Measurements from ENCODE around the gene MEF2D. TPM values are rescaled to one million over a fixed set of nuclear protein-coding genes. Genes with fewer than 3 reads are reported as not detected.

Gene MEF2D
- total RNA-seq, 1 experiment from 2014 or later: 22.3 TPM

DNA sequence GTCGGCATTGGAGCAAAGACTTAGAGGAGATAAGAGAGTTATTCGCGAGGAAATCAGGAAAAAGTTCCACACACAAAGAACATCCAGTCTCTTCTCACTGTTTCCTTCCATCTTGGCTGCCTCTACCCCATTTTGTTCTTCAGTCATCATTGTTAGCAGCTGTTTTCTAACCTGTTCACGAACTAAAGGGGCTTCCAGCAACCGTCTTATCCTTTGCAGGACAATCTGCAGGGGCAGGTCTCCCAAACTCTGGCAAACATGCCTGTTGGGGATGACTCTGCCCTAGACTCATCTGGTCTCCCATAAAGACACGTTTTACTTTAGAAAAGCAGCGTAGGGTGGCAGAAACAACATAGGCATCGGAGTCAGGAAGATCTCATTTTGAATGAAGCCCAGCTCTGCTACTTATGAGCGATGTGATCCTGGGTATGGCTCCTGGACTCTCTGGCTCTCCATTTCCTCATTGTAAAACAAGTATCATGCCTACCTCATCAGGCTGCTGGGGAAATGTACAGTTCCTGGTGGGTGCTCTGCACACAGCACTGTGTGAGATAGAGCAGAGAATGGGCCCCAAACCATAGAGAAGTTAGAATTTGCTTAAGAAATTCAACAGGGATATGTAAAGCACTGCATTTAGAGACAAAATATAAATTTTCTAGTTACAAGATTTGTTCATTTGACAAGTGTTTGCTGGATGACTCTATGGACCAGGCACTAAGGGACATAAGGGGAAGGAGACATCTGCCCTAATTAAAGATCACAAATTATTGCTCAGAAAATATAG lies 59.7 kb downstream of the MEF2D start:
- H3K9ac ChIP-seq (ENCODE audit: low read length): peak overlapping the region; percentile 27; the same call in 1 of the 2 replicates
- H2AFZ ChIP-seq (ENCODE audit: low read length): no peak overlapping the region
- H3K4me1 ChIP-seq (ENCODE audit: low read length): peaks cover 25% of the 10 kb centered on the region
- no peaks in the 10 kb centered on the region for H3K9me3 ChIP-seq (ENCODE audit: low read length)
- H3K4me3 ChIP-seq (ENCODE audit: low read length): no peak overlapping the region
- peak overlapping the region; percentile 38 for H3K4me2 ChIP-seq (ENCODE audit: low read depth, low read length, poor library complexity, severe bottlenecking)
- H3K9me2 ChIP-seq (replicated peaks; ENCODE audit: insufficient read depth, low read length): no peaks in the 10 kb centered on the region
- peak; percentile 69 for DNase-seq
- H3K36me3 ChIP-seq (ENCODE audit: insufficient read depth, low read length): no peaks in the 10 kb centered on the region
- H4K20me1 ChIP-seq (ENCODE audit: insufficient read depth, low read depth, low read length): no peaks in the 10 kb centered on the region
- no peak overlapping the region for H3K27ac ChIP-seq (ENCODE audit: low read length)
- no peaks in the 10 kb centered on the region for H3K27me3 ChIP-seq (ENCODE audit: low read length)
- no peaks in the 10 kb centered on the region for H3K79me2 ChIP-seq (ENCODE audit: low read length)

DNA sequence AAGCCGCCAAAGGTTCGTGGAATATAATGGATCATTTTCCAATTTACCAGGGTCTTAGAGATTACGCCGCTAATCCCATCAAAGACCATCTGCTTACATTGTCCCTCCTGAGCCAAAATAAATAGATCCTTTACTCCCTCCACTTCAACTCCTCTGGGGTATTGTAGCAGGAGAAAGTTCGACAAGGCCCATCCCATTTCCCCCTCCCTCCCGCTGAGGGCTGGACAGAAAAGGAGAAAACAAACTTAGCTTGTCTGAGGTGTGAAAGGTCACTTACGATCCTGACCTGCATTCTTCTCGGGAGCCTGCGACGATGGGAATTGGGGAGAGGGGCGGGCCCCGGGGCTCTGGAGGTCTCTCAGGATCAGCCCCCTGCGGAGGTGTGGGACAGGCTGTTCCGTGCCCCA lies 60.8 kb downstream of the MEF2D start:
- Histone ChIP-seq H3K9me3 (ENCODE audit: low read length) (no peaks in the 10 kb centered on the region), H3K9ac (ENCODE audit: low read length) (no peak overlapping the region), H3K79me2 (ENCODE audit: low read length) (no peaks in the 10 kb centered on the region), H4K20me1 (ENCODE audit: insufficient read depth, low read depth, low read length) (no peaks in the 10 kb centered on the region), H3K4me1 (ENCODE audit: low read length) (peaks cover 25% of the 10 kb centered on the region), H2AFZ (ENCODE audit: low read length) (no peak overlapping the region), H3K4me2 (ENCODE audit: low read depth, low read length, poor library complexity, severe bottlenecking) (no peak overlapping the region), H3K36me3 (ENCODE audit: insufficient read depth, low read length) (no peaks in the 10 kb centered on the region), H3K27me3 (ENCODE audit: low read length) (no peaks in the 10 kb centered on the region), H3K9me2 (replicated peaks; ENCODE audit: insufficient read depth, low read length) (no peaks in the 10 kb centered on the region), H3K4me3 (ENCODE audit: low read length) (no peak overlapping the region), H3K27ac (ENCODE audit: low read length) (no peak overlapping the region)
- DNase-seq: no peak

- Histone ChIP-seq H3K9ac (ENCODE audit: low read length) (no peak overlapping the region), H3K9me2 (replicated peaks; ENCODE audit: insufficient read depth, low read length) (no peaks in the 10 kb centered on the region), H3K4me2 (ENCODE audit: low read depth, low read length, poor library complexity, severe bottlenecking) (no peak overlapping the region), H4K20me1 (ENCODE audit: insufficient read depth, low read depth, low read length) (no peaks in the 10 kb centered on the region), H2AFZ (ENCODE audit: low read length) (no peak overlapping the region; the same call in 1 of the 2 replicates), H3K9me3 (ENCODE audit: low read length) (no peaks in the 10 kb centered on the region), H3K27ac (ENCODE audit: low read length) (no peak overlapping the region), H3K4me1 (ENCODE audit: low read length) (peaks cover 25% of the 10 kb centered on the region), H3K79me2 (ENCODE audit: low read length) (no peaks in the 10 kb centered on the region), H3K27me3 (ENCODE audit: low read length) (no peaks in the 10 kb centered on the region), H3K4me3 (ENCODE audit: low read length) (no peak overlapping the region), H3K36me3 (ENCODE audit: insufficient read depth, low read length) (no peaks in the 10 kb centered on the region)
- DNase-seq: no peak
Measured at GRCh38 chr1:156439036-156439776, 61.4 kb downstream of the MEF2D start.

DNA sequence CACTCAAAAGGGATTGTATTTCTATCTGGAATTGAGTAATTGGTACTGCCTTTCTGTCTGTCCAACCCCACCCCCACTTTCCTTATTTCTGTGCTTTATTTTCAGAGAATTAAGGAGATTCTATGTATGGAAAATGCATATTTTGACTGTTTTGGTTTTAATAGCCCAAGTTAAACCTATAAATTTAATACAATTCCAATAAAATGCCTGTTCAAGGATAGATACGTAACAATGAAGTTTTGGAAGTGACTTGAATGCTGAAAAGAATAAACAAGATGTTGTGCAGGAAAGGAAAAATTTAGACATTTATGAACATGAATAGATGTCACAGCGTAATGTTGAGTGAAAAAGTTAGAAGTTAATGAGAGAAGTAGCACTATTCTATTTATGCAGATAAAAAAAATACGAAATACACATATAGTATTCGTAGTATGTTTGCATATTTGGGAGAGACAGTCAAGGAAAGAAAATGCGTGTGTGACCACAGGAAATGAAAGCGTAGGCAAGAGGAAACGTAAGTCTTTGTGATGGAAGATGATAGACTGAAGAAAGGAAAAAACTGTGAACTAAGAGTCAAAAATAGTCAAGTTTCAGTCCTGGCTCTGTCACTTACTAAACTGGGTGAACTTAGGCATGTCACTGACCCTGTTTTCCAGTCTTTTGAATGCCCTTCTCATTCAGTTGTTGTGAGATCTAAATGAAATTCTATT lies 62.1 kb downstream of the MEF2D start:
- Histone ChIP-seq H3K36me3 (ENCODE audit: insufficient read depth, low read length) (no peaks in the 10 kb centered on the region), H3K27me3 (ENCODE audit: low read length) (no peaks in the 10 kb centered on the region), H3K9me2 (replicated peaks; ENCODE audit: insufficient read depth, low read length) (no peaks in the 10 kb centered on the region), H4K20me1 (ENCODE audit: insufficient read depth, low read depth, low read length) (no peaks in the 10 kb centered on the region), H3K27ac (ENCODE audit: low read length) (no peak overlapping the region), H3K4me2 (ENCODE audit: low read depth, low read length, poor library complexity, severe bottlenecking) (peak overlapping the region; percentile 13), H3K9ac (ENCODE audit: low read length) (no peak overlapping the region), H2AFZ (ENCODE audit: low read length) (no peak overlapping the region; the same call in 1 of the 2 replicates), H3K79me2 (ENCODE audit: low read length) (no peaks in the 10 kb centered on the region), H3K9me3 (ENCODE audit: low read length) (no peaks in the 10 kb centered on the region), H3K4me3 (ENCODE audit: low read length) (no peak overlapping the region), H3K4me1 (ENCODE audit: low read length) (peaks cover 26% of the 10 kb centered on the region)
- DNase-seq: no peak

DNA sequence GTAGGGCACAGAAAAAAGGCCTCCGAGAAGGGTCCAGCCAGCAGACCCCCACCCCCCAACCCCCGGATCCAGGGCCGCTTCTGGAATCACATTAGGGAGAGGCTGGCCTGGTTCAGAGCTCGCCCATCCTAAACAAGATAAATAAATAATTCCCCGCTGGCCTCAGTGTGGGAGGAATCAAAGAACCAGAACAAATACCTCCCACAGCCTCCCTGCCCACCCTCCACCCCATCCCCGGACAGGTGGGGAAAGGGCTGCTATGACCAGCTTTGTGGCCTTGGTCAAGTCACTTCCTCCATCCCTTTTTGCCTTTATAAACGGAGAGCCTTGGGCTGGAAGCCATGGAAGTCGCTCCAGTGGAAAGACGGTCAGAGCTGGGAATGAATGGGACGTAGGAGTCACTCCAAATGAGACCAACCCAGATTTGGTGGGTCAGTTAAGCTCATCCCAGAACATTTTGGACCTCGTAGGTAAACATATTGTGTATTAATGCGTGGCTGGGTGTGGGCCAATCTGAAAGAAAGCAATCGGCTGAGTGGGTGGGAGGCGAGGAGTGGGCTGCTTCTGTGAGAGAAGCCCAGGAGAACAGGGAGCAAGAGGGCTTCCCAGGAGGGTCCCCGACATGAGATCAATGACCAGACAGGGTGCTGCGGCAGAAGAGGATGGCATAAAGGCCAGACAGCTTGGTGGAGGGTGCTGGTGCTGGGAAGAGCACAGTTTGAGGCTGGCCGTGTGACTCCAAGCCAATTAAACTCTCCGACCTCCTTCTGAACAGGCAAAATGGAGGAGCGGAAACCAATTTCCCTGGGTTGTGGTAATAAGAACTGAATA lies 63.3 kb downstream of the MEF2D start:
- H3K9ac ChIP-seq (ENCODE audit: low read length): no peak overlapping the region

GRCh38 chr1:156436141-156437036 lies 64.2 kb downstream of the MEF2D start:
- H3K9me2 ChIP-seq (replicated peaks; ENCODE audit: insufficient read depth, low read length): no peaks in the 10 kb centered on the region
- H3K9ac ChIP-seq (ENCODE audit: low read length): no peak overlapping the region
- H2AFZ ChIP-seq (ENCODE audit: low read length): no peak overlapping the region
- DNase-seq: no peak
- H3K4me1 ChIP-seq (ENCODE audit: low read length): peaks cover 44% of the 10 kb centered on the region
- no peak overlapping the region for H3K27ac ChIP-seq (ENCODE audit: low read length)
- H3K79me2 ChIP-seq (ENCODE audit: low read length): no peaks in the 10 kb centered on the region
- H3K27me3 ChIP-seq (ENCODE audit: low read length): no peaks in the 10 kb centered on the region
- no peaks in the 10 kb centered on the region for H3K36me3 ChIP-seq (ENCODE audit: insufficient read depth, low read length)
- H3K4me2 ChIP-seq (ENCODE audit: low read depth, low read length, poor library complexity, severe bottlenecking): no peak overlapping the region
- H4K20me1 ChIP-seq (ENCODE audit: insufficient read depth, low read depth, low read length): no peaks in the 10 kb centered on the region
- H3K9me3 ChIP-seq (ENCODE audit: low read length): no peaks in the 10 kb centered on the region
- H3K4me3 ChIP-seq (ENCODE audit: low read length): no peak overlapping the region

More for the DNA sequence above, 63.3 kb downstream of the MEF2D start:
- Histone ChIP-seq H3K9me2 (replicated peaks; ENCODE audit: insufficient read depth, low read length) (no peaks in the 10 kb centered on the region), H2AFZ (ENCODE audit: low read length) (no peak overlapping the region), H3K79me2 (ENCODE audit: low read length) (no peaks in the 10 kb centered on the region), H3K9me3 (ENCODE audit: low read length) (no peaks in the 10 kb centered on the region), H3K4me1 (ENCODE audit: low read length) (peaks cover 38% of the 10 kb centered on the region), H3K4me2 (ENCODE audit: low read depth, low read length, poor library complexity, severe bottlenecking) (no peak overlapping the region), H3K27me3 (ENCODE audit: low read length) (no peaks in the 10 kb centered on the region), H3K27ac (ENCODE audit: low read length) (no peak overlapping the region), H3K36me3 (ENCODE audit: insufficient read depth, low read length) (no peaks in the 10 kb centered on the region), H4K20me1 (ENCODE audit: insufficient read depth, low read depth, low read length) (no peaks in the 10 kb centered on the region), H3K4me3 (ENCODE audit: low read length) (no peak overlapping the region)
- no peak for DNase-seq

GRCh38 chr1:156435545-156436140 lies 64.9 kb downstream of the MEF2D start:
- no peak overlapping the region for H2AFZ ChIP-seq (ENCODE audit: low read length)
- no peaks in the 10 kb centered on the region for H3K36me3 ChIP-seq (ENCODE audit: insufficient read depth, low read length)
- H3K9me3 ChIP-seq (ENCODE audit: low read length): no peaks in the 10 kb centered on the region
- H3K4me3 ChIP-seq (ENCODE audit: low read length): no peak overlapping the region
- peaks cover 44% of the 10 kb centered on the region for H3K4me1 ChIP-seq (ENCODE audit: low read length)
- H3K79me2 ChIP-seq (ENCODE audit: low read length): no peaks in the 10 kb centered on the region
- no peaks in the 10 kb centered on the region for H4K20me1 ChIP-seq (ENCODE audit: insufficient read depth, low read depth, low read length)
- no peak overlapping the region for H3K4me2 ChIP-seq (ENCODE audit: low read depth, low read length, poor library complexity, severe bottlenecking)
- H3K27me3 ChIP-seq (ENCODE audit: low read length): no peaks in the 10 kb centered on the region
- no peaks in the 10 kb centered on the region for H3K9me2 ChIP-seq (replicated peaks; ENCODE audit: insufficient read depth, low read length)
- no peak overlapping the region for H3K9ac ChIP-seq (ENCODE audit: low read length)
- DNase-seq: no peak
- no peak overlapping the region for H3K27ac ChIP-seq (ENCODE audit: low read length)

Data from Karpas-422 (cell line).